ENCODE data around the gene ACYP2.
A peak's percentile ranks its signal among the peaks of the same experiment; 100 is the strongest.
"Not testable (repeated sequence)": the region's sequence is repeated elsewhere in the genome, so short reads cannot be mapped to it uniquely, and the experiment has no call there.

Gene ACYP2

DNA sequence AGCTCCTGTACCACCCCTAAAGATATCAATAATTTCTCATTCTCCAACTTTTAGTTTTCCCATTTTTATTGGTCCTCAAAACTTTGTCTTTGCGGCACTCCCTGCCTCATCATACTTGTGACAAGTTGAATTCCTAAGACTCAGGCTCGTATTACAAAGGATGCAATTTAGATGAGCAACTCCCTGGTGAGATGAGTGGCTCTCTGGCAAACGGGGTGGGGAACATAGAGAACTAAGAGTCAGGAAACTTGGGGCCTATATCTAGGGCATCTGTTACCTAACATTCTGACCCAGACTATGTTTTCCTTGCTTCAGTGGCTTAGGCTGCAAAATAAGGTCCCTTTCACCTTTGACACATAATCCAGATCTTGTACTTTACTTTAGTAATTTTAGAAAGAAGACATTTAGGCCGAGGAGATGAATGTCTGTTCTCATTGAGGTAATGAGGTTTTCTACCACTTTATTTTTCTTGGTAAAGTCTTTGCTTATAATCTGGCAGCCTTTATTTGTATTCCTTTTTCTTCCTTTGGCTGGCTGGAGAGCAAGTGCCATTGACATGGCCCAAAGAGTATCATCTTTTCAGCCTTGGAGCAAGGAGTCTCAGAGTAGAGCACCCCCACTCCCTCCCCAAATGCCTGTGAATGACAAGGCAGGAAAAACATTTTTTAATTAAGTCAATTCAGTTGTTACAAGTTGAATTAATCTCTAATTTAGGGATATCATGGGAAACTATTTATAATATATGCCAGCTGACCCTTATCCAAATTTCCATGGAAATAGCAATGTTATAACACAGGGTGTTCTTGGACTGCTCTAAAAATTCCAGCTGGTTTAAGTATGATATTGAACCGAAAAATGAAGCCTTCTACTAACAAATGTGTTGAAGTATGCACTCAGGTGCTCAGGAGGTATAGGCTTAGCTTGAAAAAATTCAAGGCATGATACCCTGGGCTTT is 125.4 kb downstream of the ACYP2 start:
- no peak for TF ChIP-seq GATA1 (IDR thresholded peaks at IDR 0.05; ENCODE audit: low read depth, low read length)
- no peak for TF ChIP-seq POLR2A (IDR thresholded peaks at IDR 0.05; ENCODE audit: low read length)
- no peak for DNase-seq

DNA sequence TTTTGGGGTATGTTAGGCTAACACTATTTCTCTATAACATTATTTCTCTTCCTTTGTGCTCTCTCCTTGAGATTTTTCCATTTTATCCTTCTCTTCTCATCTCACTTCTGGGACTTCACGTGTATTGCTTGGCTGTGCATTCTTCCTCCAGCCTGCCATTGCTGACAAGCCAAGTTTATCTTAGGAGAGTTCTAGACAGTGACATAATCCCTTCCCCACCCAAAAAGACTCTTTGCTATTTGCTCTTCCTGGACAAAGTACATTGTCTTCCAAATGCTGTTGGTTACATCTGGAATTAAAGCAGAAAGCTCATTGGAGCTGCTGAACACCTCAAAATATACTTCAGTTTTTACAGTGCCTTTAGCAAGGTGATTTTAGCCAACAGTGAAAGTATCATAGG is 131.7 kb downstream of the ACYP2 start:
- TF ChIP-seq GATA1 (IDR thresholded peaks at IDR 0.05; ENCODE audit: low read depth, low read length) (no peak), POLR2A (IDR thresholded peaks at IDR 0.05; ENCODE audit: low read length) (no peak)
- DNase-seq: no peak

DNA sequence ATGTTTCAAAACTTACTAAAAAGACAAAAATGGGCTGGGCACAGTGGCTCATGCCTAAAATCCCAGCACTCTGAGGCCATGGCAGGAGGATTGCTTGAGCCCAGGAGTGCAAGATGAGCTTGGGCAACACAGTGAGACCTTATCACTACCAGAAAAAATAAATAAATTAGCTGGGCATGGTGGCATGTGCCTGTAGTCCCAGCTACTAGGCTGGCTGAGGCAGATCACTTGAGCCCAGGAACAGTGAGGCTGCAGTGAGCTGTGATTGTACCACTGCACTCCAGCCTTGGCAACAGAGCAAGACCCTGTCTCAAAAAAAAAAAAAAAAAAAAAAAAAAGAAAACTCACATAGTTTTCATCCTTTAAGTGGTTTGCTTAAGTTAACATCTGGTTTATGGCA is 134.2 kb downstream of the ACYP2 start:
- no peak for DNase-seq
- TF ChIP-seq GATA1 (IDR thresholded peaks at IDR 0.05; ENCODE audit: low read depth, low read length): no peak
- TF ChIP-seq POLR2A (IDR thresholded peaks at IDR 0.05; ENCODE audit: low read length): no peak

DNA sequence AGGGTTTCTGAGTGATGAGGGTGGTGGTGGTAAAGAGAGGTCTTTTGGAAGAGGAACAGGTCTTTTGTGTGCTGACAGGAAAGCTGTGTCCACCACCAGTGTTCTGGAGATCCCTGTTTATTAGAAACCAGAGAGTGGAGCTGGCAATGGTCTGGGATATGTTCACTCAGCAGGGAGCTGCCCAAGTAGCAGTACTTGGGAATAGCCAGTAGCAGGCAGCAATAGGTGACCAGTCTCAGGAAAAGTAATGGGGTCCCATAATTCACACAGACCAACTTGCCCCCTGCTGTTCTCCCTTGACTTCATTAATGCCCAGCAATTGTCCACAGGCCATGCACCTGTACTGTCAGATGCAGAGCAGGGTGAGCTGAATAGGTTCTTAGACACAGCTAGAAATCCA is 138.8 kb downstream of the ACYP2 start:
- TF ChIP-seq GATA1 (IDR thresholded peaks at IDR 0.05; ENCODE audit: low read depth, low read length) (no peak), POLR2A (IDR thresholded peaks at IDR 0.05; ENCODE audit: low read length) (no peak)
- peak in 1 of 2 experiments; percentile 3 for DNase-seq

DNA sequence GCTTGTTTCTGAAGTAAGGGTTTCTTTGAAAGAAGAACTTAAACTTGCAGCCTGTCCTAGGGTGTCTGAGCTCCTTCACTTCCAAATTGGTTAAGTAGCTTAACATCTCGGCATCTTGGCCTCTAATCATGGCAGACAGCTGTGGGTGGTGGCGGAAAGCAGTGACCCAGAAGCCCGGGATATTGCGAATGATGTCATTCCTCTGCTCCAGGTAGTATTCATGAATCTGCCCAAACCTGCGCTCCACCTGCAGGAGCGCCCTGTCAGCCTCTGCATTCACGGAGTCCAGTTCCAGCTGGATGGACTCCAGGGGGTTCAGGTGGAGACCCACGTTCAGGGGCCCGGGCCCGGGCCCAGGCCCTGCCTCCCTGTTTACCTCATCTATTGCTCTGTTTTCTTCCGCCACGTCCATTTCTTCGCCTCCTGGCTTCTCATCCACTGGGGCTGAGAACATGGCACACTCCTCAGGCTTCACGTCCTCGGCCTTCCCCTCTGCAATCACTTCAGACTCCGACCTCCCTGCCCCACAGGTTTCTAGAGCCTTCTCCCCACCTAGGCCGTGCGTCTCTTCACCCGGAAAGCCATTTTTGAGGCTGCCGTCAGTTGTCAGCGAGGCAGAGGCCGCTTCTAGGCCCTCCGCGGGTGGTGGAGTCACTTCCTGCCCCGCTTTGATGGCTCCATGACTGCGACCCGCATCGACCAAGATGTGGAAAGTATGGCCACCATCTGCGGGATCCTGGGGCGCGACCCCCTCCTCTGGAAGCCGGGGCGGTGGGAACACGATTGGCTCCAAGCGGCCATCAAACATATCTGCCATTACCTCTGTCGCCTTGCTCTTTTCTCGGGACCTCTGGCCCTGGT is 140.0 kb downstream of the ACYP2 start:
- TF ChIP-seq GATA1 (IDR thresholded peaks at IDR 0.05; ENCODE audit: low read depth, low read length) (no peak), POLR2A (IDR thresholded peaks at IDR 0.05; ENCODE audit: low read length) (no peak)
- DNase-seq: no peak

DNA sequence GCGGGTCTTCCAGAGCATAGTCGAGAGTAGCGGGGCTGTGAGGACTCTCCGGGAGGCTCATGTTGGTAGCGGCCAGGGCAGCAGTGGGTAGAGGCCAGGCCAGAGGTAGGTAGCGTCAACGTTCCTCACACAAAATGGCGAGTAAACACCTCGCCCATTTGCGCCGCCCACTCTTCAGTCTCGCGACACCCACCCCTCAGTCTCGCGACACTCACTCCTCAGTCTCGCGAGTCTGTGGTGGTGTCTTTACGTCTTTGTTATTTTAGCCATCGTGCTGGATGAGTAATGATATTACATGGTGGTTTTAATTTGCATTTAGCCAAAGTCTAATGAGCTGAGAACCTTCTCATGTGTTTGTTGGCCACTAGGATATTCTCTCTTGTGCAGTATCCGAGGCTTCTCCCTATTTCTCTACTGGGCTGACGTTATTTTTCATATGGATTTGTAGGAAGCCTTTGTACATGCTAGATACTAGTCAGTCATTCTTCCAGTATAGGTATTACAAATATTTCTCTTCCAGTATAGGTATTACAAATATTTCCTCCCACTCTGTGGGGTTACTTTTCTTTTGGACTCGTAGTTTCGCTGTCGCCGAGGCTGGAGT is 140.8 kb downstream of the ACYP2 start, which contains the start of gene TSPYL6:
Gene TSPYL6 (minus strand): TSS at position 139 of the 604 bp plus-strand sequence. CDS start 78 bp downstream, at position 61.
- no peak for DNase-seq

DNA sequence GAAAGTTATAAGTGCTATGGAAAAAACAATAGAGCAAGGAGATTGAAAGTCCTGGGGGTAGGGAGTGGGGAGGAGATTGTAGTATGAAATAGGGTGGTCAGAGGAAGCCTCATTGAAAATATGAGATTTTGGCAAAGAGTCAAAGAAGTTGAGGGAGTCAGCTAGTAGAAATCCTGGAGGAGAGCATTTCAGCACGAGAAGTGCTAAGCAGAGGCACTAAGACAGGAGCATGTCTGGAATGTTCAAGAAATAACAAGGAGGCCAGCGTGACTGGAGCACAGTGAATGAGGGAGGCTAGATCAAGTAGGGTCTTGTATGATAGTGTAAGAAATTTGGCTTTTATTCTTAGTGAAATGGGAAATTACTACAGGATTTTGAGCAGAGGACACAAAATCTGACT is 142.8 kb downstream of the ACYP2 start:
- TF ChIP-seq POLR2A (IDR thresholded peaks at IDR 0.05; ENCODE audit: low read length) (no peak), GATA1 (IDR thresholded peaks at IDR 0.05; ENCODE audit: low read depth, low read length) (no peak)
- DNase-seq: no peak

More for the DNA sequence above, 140.8 kb downstream of the ACYP2 start, which contains the start of gene TSPYL6:
- TF ChIP-seq POLR2A (IDR thresholded peaks at IDR 0.05; ENCODE audit: low read length) (no peak), GATA1 (IDR thresholded peaks at IDR 0.05; ENCODE audit: low read depth, low read length) (no peak)

DNA sequence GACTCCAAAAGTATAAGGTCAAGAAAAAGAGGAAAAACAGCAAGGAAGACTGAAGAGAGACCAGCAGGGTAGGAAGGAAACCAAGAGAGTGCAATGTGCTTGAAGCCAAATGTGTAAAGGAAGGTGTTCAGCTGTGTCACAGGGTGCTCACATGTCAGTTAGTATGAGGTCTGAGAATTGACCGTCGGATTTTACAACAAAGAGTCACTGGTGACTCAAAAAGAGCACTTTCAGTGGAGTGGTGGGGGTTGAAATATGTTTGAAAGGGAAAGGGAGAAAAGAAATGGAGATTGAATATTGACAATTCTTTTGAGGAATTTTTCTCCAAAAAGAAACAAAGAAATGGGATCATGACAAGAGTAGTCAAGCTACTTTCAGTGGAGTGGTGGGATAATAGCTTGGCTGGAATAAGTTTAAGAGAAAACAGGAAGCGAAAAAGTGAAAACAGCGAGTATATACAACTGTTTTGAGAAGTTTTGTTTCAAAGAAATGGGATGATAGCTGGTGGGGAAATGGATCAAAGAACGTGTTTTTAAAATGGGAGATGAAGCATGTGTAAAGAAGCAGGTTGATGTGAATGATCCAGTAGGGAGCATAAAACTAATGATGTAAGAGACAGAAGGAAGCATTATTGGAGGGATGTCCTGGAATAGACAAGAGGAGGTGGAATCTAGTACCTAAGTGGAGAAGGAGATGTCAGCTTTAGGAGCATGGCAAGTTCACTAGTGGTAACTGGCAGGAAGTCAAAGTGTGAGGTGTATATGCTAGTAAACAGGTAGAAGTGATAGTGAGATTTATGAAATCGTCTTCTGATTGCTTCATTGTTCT is 144.2 kb downstream of the ACYP2 start:
- TF ChIP-seq GATA1 (IDR thresholded peaks at IDR 0.05; ENCODE audit: low read depth, low read length) (no peak), POLR2A (IDR thresholded peaks at IDR 0.05; ENCODE audit: low read length) (no peak)
- DNase-seq: no peak

DNA sequence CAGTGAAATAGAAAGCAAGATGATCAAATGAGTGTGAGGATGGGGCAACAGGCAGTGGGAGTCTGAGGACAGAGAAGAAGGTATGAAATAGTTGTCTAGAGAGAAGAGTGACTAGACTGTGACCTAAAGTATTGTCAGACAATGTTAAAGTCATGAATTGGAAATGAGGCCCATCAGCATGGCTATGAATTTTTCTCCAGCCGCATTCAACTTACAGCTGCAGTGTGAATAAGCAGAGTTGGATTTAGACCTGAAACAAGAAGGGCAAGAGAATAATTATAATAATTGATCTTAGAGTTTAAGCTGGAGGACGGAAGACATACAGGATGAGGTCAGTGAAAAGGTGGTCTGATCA is 144.8 kb downstream of the ACYP2 start:
- DNase-seq: no peak
- TF ChIP-seq GATA1 (IDR thresholded peaks at IDR 0.05; ENCODE audit: low read depth, low read length) (no peak), POLR2A (IDR thresholded peaks at IDR 0.05; ENCODE audit: low read length) (no peak)

DNA sequence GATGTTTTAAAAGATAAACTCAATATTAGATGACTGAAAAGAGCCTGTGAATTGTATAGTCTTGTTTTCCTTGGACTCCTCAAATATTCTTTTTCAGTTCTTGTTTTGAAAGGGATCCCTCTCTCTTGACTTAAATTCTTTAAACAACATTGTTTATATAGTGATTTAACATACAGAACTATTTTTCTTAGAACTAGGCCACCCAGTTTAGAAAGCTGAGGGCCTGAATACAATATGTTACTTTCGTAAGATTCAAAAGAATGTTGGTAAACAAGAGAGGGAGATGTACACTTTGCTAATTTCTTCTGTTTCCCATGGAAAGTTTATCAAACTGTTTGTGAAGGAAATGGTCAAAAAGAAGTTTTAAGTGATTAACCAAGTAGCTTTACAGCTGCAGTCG is 146.1 kb downstream of the ACYP2 start:
- TF ChIP-seq POLR2A (IDR thresholded peaks at IDR 0.05; ENCODE audit: low read length): no peak
- TF ChIP-seq GATA1 (IDR thresholded peaks at IDR 0.05; ENCODE audit: low read depth, low read length): no peak
- DNase-seq: no peak

DNA sequence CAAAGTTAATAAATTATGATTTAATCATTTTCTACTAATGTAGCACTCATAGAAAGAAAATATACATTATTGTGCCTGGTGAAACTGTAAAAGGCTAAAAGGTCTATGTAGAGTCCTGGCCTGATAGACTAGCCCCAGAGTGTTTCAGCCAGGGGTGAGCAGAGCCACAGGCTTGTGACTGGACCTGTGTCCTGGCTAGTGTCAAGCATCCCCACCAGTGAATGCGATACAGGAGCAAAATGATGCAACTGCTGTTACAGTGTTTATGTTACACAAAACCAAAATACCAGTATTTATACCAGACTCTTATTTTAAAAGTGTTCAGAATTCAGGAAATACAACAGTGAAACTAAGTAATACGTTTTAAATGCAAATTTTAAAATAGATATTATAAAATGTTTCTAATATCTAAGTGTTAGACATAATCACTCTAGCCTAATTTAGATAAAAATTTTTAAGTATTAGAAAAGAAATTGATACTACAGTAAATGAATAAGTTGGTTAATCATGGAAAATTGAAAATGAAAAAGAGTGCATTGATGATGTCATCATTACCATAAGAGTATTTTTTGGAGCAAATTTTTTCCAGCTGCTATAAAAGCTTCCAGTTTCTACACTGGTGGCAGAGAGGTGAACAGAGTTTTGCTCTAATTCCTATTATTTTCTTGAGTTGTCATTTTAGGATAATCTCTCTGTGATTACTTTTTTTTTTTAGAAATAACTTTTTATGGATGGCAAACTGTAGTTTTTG is 146.8 kb downstream of the ACYP2 start:
- no peak for TF ChIP-seq GATA1 (IDR thresholded peaks at IDR 0.05; ENCODE audit: low read depth, low read length)
- TF ChIP-seq POLR2A (IDR thresholded peaks at IDR 0.05; ENCODE audit: low read length): no peak
- no peak for DNase-seq

DNA sequence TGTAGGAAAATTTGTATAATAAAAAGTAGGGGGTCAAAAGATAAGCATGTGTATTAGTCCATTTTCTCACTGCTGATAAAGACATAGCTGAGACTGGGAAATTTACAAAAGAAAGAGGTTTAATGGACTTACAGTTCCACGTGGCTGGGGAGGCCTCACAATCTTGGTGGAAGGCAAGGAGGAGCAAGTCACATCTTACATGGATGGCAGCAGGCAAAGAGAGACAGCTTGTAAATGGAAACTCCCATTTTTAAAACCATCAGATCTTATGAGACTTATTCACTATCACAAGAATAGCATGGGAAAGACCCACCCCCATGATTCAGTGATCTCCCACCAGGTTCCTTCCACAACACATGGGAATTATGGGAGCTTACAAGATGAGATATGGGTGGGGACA is 149.7 kb downstream of the ACYP2 start:
- not testable (repeated sequence) for DNase-seq

DNA sequence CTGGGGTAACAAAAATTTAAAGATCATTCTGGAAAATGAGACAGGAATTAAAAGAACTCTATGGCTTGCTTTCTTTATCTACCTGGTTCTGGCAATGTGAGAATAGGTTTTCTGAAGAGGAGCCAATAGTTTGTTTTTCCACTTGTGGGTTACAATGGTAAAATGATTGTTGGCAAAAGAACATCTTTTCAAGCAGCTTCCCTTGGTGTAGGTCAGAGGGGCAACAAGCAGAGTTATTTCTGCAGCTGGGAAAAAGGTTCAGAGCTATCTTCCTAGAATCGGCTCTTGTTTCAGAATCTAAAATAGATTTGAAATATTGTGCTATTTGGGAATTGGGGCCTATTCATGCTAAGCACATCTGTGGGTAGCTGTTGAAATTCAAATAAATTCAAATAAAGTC is 152.2 kb downstream of the ACYP2 start:
- TF ChIP-seq GATA1 (IDR thresholded peaks at IDR 0.05; ENCODE audit: low read depth, low read length) (no peak), POLR2A (IDR thresholded peaks at IDR 0.05; ENCODE audit: low read length) (no peak)
- DNase-seq: no peak
